Ramos (cell line): ENCODE data around the gene ANKS1B.
"Not testable (repeated sequence)": the region's sequence is repeated elsewhere in the genome, so short reads cannot be mapped to it uniquely, and the experiment has no call there.

ENCODE experiments used
- in situ Hi-C: fragments of 300-500 bp; cut with MboI; formaldehyde crosslinking; loops from one replicate; pipeline ENCODE4 v1.14.3; 2022; ENCODE audit warnings: low sequenced_read_pairs; ENCODE audit not compliant: unreplicated experiment

ANKS1B gene

GRCh38 chr12:99055299-99055698, 929.4 kb downstream of the ANKS1B start:
- in situ Hi-C loops = no loop called here

GRCh38 chr12:99054601-99055128, 930.1 kb downstream of the ANKS1B start:
- in situ Hi-C loops = no loop called here

GRCh38 chr12:99053616-99054362, 930.9 kb downstream of the ANKS1B start:
- in situ Hi-C loops = no loop called here

GRCh38 chr12:99049774-99050173, 935.0 kb downstream of the ANKS1B start:
- in situ Hi-C loops = loop anchor here (10.0 kb wide), 3 partner anchors 335 to 715 kb away; no protein-coding TSS in a partner anchor

DNA sequence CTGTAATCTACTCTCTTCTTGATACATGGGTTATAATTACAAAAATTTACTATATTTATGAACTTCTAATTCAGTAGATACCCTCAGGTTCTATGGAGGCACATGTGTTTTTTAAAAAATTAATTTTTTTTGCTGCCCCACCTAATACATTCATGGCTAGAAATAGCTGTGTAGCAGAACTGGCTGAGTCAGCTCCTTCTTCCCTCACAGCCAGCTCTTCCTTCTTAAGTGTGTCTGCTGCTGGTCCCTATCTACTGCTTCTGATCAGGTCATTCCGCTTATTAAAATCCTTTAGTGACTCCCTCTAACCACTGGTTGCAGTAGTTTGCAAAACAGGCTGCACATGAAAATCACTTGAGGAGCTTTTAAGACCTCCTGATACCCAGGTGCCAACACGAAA, 939.6 kb downstream of the ANKS1B start:
- in situ Hi-C loops = loop anchor here (10.0 kb wide), 3 partner anchors 340 to 720 kb away; no protein-coding TSS in a partner anchor

- in situ Hi-C loops = loop anchor here (10.0 kb wide), 3 partner anchors 341 to 721 kb away; no protein-coding TSS in a partner anchor
Observed at GRCh38 chr12:99043319-99043914, 941.3 kb downstream of the ANKS1B start.

- in situ Hi-C loops = loop anchor here (10.0 kb wide), 3 partner anchors 343 to 723 kb away; no protein-coding TSS in a partner anchor
Observed at GRCh38 chr12:99042226-99042625, 942.5 kb downstream of the ANKS1B start.

DNA sequence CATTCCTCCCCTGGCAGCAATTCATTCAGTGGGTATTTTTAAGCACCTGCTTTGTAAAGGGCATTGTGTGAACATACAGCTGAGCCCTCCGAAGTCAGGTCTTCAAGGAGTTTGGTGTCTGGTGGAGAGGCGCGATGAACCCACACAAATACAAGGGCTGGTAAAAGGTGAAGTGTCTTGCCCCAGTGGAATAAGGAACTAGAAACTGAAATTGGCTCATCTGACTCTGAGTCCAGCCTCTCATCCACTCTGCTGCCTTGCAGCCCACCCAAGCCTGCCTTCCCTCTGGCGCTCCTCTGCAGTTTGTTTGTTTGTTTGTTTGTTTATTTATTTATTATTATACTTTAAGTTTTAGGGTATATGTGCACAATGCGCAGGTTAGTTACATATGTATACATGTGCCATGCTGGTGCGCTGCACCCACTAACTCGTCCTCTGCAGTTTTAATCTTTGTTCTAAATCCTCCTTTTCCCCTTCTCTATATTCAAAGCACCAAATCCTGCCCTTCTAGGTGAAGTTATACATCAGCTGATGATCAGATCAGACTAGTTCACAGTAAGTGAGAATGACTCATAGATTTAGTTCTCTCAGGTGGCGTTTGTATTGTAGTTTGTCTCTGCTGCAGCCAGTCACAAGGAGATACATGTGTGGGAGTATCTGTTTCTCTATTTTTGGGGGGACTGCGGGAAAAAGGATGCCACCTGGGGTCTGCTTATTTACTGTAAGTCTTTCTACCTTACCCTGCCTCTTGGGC, 945.2 kb downstream of the ANKS1B start:
- in situ Hi-C loops = loop anchor here (10.0 kb wide), 3 partner anchors 345 to 725 kb away; no protein-coding TSS in a partner anchor

GRCh38 chr12:99036566-99036965, 948.2 kb downstream of the ANKS1B start:
- in situ Hi-C loops = no loop called here

GRCh38 chr12:99035803-99036202, 948.9 kb downstream of the ANKS1B start:
- in situ Hi-C loops = no loop called here

GRCh38 chr12:99034201-99034600, 950.5 kb downstream of the ANKS1B start:
- in situ Hi-C loops = not testable (repeated sequence)

DNA sequence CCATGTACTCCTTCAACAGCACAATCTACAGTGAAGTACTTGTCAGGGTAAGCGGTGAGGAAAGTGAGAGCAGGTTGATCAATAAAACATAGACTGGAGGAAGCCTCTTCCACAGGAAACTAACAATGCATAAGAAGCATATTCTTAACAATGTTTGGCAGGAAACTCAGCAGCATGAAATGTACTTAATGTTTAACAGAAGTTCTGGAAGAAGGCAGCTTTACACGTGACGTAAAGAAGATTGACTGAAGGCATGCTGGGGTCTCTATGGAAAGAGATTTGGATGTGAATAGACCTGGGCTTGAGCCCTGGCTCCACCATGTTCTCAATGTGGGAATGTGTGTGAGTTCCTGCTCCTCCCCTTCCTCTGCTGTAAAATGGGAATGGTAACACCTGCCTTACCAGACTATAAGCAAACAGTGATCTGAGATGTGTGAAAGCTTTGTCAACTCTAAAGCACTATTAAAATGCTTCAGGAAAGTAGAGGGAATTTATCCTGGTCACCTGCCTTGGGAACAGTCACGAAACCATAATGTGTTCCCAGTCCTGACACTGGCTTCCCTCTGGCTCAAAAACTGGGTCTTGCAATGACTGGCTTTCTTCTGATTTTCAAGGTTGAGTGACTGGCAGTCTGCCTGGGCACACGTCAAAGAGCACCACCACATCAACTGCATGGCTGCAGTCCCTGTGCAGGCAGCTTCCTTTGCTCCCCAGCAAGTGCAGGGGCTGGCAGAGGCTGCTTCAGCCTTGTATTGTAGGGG, 955.0 kb downstream of the ANKS1B start:
- in situ Hi-C loops = no loop called here

GRCh38 chr12:99027461-99027860, 957.3 kb downstream of the ANKS1B start:
- in situ Hi-C loops = no loop called here

- in situ Hi-C loops = no loop called here
Observed at GRCh38 chr12:99027055-99027393, 957.7 kb downstream of the ANKS1B start.

DNA sequence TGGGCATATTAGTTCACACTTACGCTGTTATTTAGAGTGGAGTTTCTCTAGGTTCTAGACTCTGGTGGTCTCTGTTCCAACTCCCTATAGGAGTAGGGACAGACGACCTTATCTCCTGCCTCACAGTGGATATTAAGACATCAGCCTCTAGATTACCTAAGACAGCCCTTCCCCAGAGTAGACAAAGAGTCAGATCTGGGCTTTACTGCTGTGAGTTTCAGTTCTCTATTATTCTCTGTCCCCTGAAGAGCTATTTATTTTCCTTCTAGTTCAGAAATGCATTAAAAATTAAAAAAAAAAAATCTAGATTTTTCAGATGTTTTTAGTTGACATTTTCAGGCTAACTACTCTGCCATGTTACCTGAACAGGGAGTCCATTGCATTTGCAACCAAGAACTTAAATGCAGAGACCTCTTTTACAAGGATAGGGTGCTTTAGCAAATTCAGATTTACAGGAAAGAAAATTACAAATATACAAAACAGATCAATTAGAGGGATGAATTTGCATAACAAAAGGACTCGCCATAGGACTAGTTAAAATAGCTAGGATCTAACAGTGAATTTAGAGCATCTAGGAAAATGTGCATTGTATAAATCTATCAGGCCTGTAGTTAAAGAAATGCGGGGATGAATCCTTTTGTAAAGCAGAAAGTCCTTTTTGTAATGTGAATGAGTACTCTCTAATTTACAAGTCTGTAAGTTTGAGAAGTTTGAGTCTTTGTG, 958.2 kb downstream of the ANKS1B start:
- in situ Hi-C loops = no loop called here

DNA sequence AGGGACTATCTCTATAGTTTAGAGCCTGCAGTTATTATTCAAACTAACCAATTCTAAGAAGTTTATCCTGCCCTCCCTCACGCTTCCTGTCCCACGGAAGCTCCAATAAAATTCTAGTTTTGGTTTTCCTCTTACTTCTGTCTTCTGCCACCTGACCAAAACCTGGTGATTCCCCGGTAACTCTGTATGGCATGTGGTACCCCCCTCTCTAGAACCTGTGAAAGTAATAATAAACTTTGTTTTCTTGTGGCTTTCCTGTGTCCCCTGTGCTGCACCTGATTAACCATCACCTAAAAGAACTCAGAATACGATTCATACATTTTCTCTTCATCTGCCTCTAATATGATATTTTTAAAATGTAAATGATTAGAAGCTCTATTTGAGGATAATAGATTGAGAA, 959.9 kb downstream of the ANKS1B start:
- in situ Hi-C loops = no loop called here

DNA sequence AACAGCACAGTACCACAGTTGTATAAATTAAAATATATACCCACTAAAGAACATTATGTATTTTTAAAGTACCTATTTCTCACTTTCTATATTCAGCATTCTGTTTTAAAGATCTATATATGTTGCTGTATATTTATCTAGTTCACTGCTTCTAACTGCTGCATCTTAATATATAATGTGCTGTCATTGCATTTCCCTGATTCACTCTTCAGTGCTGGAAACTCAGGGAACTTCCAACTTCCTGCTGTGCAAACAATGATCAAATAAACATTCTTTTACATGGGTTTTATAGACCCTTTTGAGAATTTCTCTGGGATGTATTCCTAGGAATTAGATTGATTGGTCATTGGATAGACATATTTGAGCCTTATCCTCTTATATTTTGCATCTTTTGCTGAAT, 960.5 kb downstream of the ANKS1B start:
- in situ Hi-C loops = no loop called here

DNA sequence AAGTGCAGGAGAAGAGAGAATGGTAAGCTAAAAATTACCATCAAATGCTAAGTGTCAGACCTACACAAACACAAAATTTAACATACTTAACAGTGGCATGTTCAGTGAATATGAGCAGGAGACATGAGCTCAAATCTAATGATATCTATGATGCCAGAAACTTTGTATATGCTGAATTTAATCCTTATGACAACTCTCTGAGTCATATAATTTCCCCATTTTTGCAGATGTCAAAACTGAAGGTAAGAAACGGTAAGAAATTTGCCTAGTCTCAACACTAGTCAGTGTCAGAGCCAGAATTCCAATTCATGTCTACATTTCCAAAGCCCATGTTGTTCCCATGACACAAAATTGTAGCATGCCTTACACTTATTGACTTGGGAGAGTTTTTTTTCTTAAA, 963.9 kb downstream of the ANKS1B start:
- in situ Hi-C loops = no loop called here

- in situ Hi-C loops = no loop called here
Observed at GRCh38 chr12:99019798-99020197, 964.9 kb downstream of the ANKS1B start.
